HG03342 (cell line): ENCODE results near the gene SPATA2.
"Not testable (repeated sequence)": the region's sequence is repeated elsewhere in the genome, so short reads cannot be mapped to it uniquely, and the experiment has no call there.

Experiments used
- ATAC-seq: cut with Tn5 transposase; IDR thresholded peaks from one replicate; pipeline ENCODE4 v1.9.1; 2021; ENCODE audit warnings: mild to moderate bottlenecking, moderate library complexity; ENCODE audit not compliant: unreplicated experiment

SPATA2 gene

DNA sequence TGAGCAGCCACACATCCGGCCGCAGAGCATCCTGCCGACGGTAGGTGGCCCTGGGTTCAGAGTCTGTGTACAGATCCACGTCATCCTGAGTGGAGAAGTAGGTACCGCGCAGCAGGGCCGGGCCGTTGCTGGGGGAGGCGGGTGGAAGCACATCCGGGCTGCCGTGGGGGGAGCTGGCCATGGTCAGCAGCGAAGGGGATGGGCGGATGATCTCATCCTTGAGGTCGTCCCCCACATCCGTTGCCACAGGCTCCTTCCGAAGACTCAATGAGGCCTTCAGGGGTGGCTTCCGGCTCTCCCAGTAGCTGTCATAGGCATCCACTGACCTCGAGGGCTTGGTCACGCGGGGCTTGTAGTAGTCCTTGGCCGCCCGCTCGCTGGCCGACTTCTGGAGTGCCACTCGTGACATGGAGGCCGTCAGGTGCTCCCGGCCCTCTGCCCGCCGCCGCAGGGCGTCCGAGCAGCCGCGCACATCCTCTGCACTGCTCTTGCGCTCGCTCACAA, 9.2 kb downstream of the SPATA2 start:
- no peak for ATAC-seq

DNA sequence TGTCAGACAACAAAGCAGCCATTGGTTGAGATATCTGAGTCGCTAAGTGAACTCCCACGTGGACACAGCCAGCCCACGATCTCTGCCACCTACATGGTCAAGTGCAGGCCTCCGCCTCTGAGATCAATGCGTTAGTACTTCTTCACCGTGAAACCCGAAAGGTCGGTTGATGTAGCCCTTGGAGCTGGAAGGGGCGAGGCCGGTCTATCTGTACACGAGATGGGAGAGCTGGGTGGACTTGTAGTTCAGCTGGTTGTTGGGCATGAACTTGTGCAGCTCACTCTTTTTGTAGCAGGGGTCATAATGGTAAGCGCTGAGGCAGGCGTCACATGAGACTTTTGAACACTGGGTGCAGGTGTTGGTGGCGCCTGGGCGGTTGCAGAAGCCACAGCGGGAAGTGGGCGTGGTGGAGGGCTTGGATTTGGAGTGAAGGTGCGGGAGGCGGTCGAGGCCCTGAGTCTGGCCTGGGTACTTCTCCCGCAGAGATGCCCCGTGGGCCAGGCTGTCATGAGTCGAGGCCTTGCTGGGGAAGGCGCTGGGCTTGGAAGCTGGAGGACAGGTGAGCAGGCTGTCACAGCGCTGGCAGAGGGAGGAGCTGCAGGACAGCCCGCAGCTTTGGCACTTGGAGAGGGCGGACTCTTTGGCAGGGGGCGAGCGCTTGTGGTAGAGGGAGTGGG, 9.8 kb downstream of the SPATA2 start:
- no peak for ATAC-seq

DNA sequence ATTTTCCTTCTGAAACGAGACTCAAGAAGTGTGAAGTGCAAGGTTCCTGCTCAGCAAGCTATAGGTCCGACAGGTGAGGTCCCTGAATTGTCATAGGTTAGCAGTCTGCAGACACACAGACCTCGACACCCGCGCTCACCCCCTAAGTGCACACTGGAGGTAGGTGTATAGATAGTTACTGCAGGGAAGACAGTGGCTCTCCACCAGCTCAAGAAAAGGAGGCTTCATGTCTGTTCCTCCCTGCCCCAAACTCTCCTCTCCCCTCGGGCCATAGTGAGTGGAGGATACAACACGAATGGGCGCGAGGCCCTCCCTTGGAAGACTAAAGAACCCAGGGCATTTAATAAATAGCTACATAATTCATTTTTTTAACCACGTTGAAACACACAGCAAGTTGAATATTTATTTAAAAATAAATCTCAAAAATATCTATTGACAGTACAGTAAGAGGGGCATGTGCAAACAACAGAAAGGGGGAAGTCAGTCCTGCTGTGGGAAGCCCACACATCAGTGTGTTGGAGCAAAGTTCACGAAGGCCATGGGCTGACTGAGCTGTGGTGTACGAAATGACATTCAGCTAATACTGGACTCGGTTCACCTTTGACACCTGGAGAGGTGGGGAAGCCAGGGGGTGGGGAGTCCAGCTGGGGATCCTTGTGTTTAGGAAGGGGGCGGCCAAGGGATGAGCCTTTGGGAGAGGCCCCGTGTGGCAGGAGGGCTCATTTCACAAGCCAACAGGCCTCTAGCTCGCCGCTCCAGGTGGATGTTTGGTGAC, 10.7 kb downstream of the SPATA2 start:
- no peak for ATAC-seq

DNA sequence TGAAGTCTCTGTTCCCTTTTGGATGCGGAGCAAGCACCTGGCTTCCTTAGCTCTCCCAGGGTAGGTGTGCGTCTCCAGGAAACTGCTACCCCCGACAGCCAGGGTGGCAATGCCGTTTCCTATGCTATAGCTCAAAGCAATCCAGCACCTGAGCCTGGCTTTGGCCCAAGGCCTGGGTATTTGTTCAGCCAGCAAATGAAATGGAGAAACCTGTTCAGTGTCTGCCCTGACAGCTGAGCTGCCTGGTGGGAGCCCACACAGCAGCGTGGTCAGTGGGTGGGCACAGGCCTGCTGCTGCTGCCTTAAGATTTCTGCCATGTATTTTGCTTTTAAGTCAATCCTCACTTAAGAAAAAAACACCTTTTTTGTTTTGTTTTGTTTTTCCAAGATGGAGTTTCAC, 13.7 kb downstream of the SPATA2 start:
- ATAC-seq, result no peak

DNA sequence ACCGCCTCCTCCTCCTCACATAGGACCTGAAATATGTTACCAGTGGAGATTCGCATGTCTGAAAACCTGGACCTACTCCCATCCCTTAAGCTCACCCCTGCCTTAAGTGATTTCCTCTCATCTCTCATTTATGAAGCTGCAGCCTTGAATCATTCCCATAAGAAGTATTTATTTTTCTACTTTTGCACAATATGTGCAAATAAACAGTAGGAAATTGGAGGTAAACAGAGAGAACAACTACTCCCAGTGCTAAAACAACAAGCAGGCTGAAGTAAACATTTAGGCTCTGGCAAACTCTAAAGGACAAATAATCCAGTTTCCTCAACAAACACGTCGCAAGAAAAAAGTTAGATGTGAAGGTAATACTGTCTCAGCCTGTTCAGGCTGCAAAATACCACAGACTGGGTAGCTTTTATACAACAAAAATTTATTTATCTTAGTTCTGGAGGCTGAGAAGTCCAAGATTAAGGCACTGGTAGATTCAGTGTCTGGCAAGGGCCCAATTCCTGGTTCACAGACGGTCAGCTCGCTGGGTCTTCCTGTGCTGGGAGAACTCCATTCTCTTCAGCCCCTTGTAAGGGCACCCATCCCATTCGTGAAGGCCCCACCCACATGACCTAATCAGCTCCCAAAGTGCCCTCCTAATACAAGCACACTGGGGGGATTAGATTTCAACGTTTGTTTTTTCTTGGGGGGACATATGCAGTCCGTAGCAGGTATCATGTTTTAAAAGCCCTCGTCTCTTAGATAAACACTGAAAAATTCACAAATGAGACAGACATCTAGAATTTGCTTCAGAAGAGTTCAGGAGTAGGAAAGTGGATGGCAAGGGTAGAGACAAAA, 15.6 kb downstream of the SPATA2 start:
- ATAC-seq, result no peak

DNA sequence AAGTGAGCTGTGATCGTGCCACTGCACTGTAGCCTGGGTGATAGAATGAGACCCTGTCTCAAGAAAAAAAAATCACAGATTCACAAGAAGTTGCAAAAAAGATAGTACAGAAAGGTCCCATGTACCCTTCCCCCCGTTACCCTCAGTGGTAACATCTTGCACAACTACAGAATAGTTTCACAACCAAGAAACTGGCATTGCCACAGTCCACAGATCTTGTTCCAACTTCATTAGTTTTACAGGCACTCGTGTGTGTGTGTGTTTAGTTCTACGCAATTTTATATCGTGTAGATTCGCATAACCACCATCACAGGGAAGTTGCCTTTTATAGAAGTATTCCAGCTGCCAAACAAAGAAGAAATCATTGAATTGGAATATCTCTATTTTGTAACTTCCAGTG, 19.1 kb downstream of the SPATA2 start:
- ATAC-seq, result no peak

DNA sequence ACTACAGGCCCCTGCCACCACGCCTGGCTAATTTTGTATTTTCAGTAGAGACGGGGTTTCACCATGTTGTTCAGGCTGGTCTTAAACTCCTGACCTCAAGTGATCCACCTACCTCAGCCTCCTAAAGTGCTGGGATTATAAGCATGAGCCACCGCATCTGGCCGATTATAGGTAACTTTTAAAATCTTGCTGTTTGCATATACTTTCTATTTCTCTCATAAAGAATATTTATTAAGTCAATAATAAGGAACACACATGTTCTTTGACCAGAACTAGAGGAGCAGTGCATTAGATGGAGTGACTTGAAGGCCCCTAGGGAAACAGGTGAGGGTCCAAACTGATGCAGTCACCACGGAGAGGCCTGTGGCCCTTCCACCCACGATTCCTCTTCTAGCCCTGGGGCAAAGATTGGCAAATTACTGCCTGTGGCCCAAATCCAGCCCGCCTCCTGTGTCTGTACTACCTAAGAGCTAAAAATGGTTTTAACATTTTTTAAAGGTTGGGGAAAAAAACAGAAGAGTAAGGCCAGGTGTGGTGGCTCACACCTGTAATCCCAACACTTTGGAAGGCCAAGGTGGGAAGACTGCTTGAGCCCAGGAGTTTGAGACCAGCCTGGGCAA, 19.7 kb downstream of the SPATA2 start:
- not testable (repeated sequence) for ATAC-seq

DNA sequence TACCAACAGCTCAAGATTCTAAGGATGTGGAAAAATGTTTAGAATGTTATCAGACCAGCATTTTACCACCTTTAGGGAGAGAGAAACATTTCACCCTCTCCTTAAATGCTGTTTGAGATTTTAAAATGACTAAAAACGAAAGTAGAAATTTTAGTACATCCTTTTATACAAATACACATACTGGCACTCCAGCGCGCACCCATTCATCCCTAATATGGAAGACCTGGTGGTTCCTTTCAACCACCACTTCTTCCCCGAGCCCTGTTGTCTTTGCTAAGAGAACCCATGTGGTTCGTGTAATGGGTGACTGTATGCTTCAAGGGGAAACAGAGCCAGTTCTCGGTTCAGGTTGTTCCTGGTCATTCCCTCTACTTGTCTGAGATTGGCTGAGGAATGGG, 21.3 kb downstream of the SPATA2 start:
- ATAC-seq, result no peak

DNA sequence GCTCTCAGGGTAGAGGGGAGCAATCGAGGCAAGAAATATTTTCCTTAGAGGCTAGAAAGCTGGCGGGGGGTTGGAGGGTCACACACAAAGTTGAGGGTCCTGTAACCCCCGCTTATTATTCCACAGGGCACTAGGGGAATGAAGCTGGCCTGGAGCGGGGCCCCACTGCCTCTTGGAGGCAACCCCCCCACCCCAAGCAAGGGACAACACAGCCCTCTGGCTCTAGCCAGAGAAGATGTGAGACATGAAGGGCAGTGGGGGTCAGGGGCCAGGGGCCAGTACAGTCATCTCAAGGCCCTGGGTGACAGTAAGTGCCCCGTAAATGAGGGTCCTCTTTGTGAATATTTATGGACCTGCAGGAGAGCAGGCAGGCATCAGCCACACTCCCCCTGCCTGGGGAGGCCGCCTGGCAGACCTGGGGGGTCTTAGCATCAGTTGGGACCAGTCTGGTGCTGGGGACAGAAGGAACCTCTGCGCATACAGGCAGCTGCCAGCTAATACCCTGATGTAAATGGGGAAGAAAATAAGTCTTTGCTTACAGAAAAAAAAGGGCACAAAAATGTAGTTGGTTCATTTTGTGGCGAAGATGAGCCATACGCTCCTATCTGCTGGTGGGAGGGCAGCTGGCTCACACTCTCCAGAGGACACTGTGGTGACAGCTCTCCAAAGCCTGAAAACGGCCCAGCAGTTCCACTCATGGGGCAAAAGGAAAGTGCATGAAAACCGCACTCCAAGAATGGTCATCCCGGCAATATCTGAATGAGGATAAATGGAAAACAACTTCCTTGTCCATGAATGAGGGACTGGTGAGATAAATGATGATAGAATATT, 21.9 kb downstream of the SPATA2 start:
- no peak for ATAC-seq

DNA sequence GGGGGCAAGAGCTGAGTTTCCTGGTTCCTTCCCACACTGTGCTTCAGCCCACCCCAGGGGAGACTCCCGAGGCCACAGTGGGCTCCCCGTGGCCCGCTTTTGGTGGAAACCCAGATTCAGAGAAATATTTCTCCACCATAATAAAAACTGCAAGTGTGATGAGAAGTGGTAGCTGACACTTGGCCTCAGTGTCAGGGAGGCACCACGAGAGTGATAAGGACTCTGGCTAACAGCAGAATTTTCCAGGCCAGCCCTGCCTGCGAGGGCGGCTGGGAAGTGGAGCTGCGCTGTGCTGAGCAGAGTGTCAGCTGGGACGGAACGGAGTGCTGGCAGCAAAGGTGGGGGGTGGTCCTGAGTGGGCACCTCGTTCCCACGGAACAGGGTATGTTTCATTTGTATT, 22.5 kb downstream of the SPATA2 start:
- ATAC-seq, result no peak

DNA sequence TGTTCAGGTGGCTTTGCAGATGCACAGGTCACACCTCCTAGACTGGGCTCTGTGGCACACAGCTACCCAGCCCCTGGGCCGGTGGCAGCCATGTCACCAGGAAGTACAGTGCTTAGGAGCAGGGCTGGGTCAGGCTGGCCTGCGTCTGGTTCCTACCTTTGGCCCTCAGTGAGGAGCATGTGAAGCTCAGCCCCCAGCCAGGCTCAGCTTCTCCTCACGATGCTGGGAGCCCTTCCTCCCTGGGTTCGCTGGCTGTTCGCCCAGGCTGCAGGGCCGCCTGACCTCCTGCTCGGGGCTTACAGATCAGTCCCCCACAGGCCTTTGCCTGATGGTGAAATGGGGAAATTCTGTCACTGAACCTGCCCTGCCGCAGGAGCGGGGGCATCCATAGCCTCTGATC, 23.1 kb downstream of the SPATA2 start:
- no peak for ATAC-seq

DNA sequence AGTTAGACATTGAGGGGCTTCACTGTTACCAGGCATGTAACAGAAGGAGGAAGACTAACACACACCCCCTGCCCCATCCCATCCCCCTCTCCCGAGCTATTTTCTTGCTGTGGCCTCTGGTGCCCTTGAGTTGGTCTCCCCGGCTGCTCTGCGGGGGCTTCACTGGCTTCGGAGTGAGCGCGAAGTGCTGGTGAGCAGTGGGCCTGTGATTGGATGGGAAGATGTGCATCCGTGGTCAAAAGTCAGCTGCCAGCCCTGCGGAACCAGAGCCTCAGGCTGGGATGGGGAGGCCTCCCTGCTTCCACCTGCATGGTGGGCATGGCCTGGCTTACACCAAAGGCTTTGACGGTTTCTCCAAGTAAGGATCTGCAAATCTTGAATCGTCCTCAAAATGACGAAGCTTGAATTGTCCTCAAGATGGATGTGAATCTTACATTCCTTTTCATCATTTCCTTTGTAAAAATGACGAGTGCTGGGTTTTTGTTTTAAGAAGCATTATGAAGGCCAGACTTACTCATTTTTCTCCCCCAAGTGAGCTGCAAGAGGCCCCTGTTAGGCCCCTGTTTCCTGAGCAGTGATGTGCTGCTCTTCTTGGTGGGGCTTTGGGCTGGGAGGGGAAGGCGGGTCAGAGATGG, 23.7 kb downstream of the SPATA2 start:
- no peak for ATAC-seq

DNA sequence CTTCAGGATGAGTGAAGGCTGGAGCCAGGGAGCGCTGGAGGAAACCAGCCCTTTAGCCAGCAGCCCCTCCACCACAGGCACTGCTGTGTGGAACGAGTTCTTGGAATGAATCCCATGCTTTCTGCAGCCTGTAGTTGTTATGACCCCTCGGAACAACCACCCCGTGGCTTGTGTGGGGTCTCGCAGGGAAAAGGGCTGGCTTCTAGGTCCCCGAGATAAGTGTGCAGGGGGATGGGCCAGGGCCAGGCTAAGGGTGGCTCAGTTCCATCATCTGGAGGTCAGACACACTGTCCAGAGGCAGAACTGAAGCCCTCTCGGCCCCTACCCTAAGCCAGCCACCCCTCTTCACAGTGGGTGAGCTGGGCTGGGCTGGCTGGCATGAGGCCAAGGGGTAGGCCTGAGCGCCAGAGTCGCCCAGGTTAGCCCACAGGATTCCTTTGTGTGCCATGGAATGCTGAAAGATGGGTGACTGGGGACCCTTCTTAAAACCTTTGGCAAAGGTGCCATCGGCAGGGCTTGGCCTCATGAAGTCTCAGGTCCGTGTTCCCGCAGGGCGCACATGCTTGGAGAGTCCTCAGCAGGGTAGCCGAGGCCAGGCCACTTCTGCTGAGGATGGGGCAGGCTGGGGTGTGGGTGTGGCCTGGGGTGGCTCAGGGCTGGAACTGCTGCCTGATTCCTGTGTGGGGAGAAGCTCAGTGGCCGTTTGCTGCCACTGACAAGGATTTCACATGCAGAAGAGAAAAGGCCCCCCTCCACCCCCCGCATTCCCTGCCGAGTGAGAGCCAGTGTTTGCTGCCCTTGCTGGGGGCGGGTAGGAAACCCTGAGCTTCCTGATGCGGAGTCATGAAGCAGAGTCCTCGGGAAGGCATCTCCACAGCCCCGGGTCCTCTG, 24.6 kb downstream of the SPATA2 start:
- ATAC-seq, result no peak

DNA sequence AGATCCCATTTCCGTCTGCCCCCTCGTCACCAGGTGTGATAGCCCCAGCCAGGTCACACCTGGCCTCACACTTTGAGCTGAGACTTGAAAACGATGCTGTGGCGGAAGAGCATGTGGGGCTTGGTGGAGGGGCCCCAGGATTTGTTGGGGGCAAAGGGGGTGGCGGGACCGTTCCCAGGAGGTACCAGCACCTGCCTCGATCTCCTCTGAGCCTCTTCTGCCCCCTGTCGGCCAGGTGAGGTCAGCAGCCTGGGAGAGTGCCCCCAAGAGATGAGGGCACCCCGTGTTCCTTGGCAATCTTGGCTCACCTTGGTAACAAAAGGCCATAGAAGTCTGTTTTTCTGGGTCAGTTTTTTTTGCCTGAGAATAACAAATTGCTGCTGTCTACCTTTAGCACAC, 25.4 kb downstream of the SPATA2 start:
- ATAC-seq, result no peak

DNA sequence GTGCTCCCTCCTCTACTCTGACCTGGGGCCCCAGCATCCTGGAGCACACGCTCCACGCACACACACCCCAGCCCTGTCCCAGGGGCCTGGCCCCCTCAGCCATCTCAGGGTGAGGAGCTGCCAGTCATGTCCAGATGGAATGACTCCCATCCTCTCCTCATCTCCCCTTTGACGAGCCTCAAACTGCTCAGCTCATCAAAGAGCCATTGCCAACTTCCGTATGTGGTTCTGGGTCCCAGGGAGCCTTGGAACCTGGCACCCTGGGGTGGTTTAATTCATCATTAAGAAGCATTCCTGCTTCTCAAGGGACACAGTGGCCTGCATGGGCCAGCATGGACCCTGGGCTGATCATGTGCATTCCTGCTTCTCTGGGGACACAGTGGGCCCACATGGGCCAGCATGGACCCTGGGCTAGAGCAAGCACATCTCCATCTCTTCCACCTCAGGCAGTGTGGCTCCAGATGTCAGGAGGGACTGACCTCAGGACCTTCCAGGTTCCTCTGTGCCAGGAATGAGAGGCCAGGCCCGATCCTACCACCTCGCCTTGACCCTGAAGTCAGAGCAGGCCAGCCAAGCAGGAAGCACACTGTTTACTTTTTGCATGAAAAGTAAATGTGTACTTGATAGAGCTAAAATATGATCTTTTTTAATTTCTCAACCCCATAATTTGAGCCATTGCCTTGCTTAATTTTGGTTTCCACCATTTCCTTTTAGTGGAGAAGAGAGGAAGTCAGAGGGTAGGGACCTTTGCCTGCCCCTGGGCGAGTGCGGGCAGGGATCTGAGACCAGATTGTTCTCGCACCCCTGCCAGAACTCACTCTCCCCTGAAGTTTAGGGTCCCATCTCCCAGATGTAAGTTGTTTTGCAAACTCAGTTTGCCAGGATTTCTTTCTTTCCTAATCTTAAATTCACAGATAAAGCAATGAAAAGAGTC, 26.1 kb downstream of the SPATA2 start:
- no peak for ATAC-seq

DNA sequence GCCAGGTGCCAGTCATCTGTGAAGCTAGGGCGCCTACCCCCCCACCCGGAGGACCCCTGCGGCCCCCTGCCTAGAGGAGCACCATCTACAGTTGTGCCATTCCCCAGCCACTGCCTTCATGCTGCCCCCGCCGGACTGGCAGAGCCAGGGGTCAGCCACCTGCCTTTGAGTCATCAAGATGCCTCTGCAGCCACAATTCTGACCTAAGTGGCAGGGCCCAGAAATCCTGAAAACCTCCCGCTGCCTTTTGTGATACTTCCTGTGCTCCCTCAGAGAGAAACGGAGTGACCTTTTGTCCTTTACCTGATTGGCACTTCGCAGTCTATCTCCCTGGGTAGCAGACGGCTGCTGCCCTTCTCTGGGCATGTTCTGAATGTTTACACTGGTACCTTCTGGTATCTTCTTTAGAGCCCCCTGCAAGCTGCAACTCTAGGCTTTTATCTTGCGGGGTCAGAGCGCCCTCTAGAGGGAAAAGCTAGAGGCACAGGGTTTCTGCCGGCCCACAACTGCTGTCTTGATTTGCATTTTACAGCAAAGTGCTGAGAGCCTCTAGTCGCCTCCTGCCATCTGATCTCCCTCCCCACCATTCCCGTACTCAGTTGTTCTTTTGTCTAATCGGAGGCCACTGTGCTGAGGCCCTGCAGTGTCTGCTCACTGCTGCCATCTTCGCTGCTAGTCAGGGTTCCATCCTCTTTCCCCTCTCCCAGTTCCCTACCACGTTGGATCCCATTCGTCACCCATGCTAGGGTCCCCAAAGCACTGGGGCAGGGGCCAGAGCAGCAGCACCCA, 26.9 kb downstream of the SPATA2 start:
- ATAC-seq, result no peak
